HG03558 (cell line): ENCODE measurements around the gene MLEC.
A peak's percentile ranks its signal among the peaks of the same experiment; 100 is the strongest.

Experiments used
- ATAC-seq: cut with Tn5 transposase; IDR thresholded peaks from one replicate; pipeline ENCODE4 v1.9.1; 2021; ENCODE audit warnings: moderate number of reproducible peaks; ENCODE audit not compliant: unreplicated experiment; ENCODE audit errors: extremely low read depth

Gene MLEC

GRCh38 chr12:120686690-120687577, at the start of gene MLEC:
Gene MLEC, plus strand, starts transcription at chr12:120687149. Its CDS starts 148 bp downstream, at chr12:120687297.
- ATAC-seq, result peak; percentile 28

- ATAC-seq, result no peak
These were observed 46.9 kb upstream of the MLEC start, which contains the start of gene CABP1 for GRCh38 chr12:120639771-120640721. Gene CABP1, plus strand, starts transcription at chr12:120640626. Its CDS starts 60 bp downstream, at chr12:120640686.

DNA sequence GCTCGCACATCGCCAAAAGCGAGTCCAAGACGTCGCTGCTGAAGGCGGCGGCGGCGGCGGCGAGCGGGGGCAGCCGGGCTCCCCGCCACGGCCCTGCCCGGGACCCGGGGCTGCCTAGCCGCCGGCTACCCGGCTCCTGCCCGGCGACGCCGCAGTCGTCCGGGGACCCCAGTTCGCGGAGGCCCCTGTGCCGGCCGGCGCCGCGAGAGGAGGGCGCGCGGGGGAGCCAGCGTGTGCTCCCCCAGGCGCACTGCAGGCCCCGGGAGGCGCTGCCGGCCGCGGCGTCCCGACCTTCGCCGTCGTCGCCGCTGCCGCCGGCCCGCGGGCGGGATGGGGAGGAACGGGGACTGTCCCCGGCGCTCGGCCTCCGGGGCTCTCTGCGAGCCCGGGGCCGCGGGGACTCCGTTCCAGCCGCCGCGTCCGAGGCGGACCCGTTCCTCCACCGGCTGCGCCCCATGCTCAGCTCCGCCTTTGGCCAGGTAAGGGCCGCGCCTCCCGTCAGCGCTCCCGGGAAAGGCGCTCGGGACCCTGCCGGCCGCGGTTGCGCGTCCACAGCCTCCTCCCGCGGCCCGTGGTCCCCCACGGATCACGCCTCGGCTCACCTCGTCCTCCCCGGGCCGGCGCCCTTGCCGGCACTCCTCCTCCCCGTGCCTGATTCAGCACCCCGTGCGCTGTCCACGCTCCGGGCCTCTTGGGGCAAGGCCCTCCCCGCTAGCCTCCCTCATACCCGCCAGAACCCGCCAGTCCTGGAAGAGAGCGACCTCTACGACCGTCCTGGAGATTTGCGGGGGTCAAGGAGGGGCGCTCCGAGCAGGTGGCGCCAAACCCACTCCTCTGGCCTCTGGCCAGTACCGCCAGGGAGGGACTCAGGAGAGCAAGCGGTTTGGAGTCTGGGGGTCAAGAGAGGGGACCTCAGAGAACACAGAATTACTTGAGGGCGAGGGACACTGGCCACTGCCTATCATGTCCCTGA, 45.8 kb upstream of the MLEC start:
- ATAC-seq, result no peak

DNA sequence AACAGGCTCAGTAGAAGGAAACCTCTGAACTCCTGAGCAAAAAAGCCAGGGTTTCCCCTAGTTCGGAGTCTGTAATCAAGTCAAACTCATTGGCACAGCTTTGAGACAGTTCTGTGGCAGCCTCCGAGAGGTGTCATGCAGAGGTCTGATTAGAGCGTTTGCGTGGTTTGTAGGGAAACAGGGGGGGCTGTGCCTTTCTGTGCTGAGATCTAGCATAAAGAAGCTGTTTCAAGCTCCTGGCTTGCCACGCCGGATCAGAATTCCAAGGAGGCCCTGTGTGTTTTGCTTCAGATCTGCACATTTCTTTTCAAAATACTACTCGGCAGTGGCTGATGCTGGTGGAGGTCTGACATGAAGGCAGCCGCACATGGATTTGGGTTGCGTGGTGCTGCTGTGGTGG, 44.8 kb upstream of the MLEC start:
- no peak for ATAC-seq

DNA sequence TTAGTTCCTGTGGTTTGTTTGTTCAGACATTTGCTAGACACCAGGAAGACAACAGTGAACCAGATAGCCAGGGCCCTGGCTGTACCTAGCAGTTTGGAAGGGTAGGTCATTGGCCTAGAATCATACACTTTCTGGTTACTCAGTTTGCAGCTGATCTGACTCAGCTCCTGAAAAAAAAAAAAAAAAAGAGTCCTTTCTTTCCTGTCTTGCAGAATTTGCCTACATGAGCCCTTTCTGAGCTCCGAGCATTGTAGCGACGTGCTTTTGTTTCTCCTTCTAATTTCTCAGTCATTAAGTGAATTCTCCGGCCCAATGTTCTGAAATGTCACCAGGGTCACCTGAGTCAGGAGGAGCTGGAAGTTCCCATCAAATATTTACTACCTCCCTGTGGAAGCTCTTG, 44.1 kb upstream of the MLEC start:
- ATAC-seq, result no peak

GRCh38 chr12:120643574-120643973, 43.4 kb upstream of the MLEC start:
- ATAC-seq, result no peak

DNA sequence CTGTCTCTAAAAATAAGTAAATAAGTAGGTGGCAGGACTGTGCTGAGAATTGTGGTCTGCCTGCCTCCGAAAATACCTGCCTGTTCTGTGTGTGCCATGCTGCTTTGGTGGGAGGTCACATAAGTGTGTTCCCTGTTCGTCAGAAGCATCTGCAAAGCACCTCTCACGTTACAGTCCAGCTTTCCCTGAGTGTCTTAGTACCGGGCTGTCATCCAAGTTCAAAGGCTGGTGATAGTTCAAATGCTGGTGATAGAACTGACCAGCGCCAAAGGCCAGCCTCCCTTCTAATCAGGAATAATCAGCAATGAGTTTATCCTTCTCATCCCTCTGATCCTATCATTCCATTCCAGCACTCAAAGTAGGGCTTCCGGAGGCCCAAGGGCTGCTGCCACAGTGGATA, 40.9 kb upstream of the MLEC start:
- ATAC-seq, result no peak

GRCh38 chr12:120647375-120647755, 39.6 kb upstream of the MLEC start:
- ATAC-seq, result no peak

- no peak for ATAC-seq
These were observed 37.3 kb upstream of the MLEC start for GRCh38 chr12:120649442-120650232.

DNA sequence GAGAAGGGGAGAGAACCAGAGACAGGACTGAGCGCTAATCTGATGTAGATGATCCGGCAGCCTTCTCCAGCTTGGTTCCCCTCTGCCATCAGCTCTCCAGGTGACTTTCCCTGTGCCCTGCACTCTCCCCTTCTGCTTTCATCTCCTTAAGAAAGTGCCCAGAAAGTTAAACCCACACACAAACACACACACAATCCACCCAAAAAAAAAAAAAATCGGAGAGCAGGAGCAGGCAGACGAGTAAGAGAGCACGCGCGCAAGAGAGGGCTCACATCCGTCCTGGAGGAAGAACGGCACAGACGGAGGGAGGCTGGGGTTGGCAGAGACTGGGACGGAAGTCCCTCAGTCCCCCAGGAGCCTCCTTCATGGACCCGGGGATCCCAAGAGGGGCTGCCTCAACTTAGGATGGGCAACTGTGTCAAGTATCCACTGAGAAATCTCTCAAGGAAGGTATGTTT, 36.7 kb upstream of the MLEC start:
- no peak for ATAC-seq

GRCh38 chr12:120651821-120652220, 35.1 kb upstream of the MLEC start:
- ATAC-seq, result no peak

DNA sequence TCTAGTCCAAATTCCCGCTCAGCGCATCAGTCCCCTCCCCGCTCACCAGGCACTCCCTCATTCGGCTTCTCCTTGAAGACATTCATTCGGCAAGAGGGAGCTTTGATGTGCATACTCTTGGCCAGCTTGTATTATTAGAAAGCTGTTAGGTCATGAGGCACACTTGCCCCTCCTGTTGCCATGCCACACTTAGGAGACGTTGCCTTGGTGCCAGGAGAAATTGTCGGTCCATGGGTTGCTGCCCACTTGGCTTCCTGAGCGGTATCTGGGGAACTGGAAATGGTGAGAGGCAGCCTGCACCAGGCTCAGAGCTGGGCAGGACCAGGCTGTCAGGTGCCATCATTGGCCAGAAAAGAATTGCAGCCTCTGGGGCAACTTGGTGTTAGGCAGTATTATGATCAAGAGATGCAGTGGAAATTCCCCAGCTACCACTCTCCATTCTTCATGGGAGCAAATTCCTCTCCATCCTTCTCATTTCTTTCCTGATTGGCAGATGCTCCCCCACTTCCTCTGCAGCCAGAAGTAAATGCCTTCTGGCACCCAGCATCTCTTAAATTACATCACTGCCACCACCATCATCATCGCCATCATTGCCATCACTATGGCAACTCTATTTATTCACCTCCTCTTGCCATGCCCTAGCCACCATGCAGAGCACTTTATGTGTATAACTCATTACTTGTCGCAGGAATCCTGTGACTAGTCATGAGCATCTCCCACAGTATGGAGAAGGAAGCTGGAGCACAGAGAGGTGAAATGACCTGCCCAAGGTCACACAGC, 34.1 kb upstream of the MLEC start:
- no peak for ATAC-seq

DNA sequence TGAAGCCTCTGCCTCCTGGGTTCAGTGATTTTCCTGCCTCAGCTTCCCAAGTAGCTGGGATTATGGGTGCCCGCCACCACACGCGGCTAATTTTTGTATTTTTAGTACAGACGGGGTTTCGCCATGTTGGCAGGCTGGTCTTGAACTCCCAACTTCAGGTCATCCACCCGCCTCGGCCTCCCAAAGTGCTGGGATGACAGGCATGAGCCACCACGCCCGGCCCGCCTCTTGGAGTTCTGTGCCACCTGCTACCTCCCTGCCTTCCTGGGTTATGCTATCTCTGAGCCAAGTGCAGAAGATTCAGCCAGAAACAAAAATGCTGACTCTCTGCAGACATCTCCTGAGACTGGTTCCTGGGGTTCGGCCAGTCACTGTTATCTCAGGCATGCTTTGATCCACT, 33.3 kb upstream of the MLEC start:
- ATAC-seq, result no peak

DNA sequence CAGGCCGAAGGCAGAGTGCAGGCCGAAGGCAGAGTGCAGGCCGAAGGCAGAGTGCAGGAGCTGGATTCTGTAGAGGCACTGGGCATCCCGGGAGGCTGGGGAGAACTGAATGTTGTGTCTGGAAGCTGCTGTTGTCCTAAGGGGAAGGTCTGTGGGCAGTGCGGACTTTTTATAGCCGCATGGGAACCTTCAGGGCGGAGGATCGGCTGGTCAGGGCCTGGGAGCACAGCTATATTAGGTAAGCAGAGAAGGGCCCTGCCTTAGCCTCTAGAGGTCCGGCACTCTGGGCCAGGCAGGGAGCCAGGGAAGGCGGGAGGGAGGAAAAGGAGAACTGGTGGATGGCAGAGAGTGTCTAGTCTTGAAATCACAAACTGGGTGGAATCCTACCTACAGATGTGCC, 32.3 kb upstream of the MLEC start:
- ATAC-seq, result no peak

GRCh38 chr12:120656008-120656407, 30.9 kb upstream of the MLEC start:
- ATAC-seq, result no peak

GRCh38 chr12:120658286-120659150, 28.4 kb upstream of the MLEC start:
- no peak for ATAC-seq

DNA sequence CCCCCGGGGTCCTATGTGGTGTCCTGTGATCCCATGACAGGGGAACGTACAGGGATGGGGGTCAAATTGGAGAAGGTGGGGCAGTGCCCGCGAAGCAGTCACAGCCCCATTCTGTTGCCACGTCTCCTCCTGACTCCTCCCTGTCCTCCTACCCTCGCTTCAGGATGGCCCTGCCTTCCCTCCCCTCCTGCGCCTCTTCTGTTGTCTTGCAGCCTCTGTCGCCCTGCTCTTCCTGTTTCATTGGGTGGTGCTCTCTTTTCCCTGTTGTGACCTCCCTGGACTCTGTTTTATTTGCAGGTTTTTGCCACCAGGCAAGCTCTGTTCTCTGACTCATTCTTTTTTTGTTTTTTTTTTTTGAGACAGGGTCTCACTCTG, 27.8 kb upstream of the MLEC start:
- no peak for ATAC-seq
